ENCODE results near the gene POGLUT2.
A peak's percentile ranks its signal among the peaks of the same experiment; 100 is the strongest.

The POGLUT2 gene

DNA sequence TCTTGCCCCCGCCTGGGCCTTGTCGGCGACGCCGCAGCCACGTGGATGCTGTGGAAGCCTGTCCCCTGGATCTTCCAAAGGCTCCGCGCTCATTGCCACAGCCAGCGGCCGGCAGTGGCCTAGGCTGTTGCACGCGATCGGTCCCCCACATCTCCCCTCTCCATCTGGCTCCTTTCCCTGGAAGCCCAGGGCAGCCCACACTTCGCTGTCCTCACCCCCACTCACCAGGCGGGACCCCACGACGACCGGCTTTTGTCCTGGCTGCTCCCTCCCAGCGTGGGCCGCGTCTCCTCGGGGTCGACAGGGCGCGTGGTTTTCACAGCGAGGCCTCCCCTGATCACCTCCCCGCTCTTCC lies 24.6 kb downstream of the POGLUT2 start (continued):
- TF ChIP-seq ZFP30 (CRISPR knock-in tag; IDR thresholded peaks at IDR 0.05) (no peak), ZFP3 (CRISPR knock-in tag; IDR thresholded peaks at IDR 0.05) (no peak; the same call in 1 of the 2 replicates), ZNF8 (CRISPR knock-in tag; IDR thresholded peaks at IDR 0.05) (no peak), GLIS3 (CRISPR knock-in tag; IDR thresholded peaks at IDR 0.05) (no peak), ARNTL (CRISPR knock-in tag; IDR thresholded peaks at IDR 0.05; ENCODE audit: borderline replicate concordance, low read depth) (no peak), ZC3H10 (CRISPR knock-in tag; IDR thresholded peaks at IDR 0.05) (no peak)
- TF ChIP-seq, protein P1, sequence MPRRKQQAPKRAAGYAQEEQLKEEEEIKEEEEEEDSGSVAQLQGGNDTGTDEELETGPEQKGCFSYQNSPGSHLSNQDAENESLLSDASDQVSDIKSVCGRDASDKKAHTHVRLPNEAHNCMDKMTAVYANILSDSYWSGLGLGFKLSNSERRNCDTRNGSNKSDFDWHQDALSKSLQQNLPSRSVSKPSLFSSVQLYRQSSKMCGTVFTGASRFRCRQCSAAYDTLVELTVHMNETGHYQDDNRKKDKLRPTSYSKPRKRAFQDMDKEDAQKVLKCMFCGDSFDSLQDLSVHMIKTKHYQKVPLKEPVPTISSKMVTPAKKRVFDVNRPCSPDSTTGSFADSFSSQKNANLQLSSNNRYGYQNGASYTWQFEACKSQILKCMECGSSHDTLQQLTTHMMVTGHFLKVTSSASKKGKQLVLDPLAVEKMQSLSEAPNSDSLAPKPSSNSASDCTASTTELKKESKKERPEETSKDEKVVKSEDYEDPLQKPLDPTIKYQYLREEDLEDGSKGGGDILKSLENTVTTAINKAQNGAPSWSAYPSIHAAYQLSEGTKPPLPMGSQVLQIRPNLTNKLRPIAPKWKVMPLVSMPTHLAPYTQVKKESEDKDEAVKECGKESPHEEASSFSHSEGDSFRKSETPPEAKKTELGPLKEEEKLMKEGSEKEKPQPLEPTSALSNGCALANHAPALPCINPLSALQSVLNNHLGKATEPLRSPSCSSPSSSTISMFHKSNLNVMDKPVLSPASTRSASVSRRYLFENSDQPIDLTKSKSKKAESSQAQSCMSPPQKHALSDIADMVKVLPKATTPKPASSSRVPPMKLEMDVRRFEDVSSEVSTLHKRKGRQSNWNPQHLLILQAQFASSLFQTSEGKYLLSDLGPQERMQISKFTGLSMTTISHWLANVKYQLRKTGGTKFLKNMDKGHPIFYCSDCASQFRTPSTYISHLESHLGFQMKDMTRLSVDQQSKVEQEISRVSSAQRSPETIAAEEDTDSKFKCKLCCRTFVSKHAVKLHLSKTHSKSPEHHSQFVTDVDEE (CRISPR knock-in tag; IDR thresholded peaks at IDR 0.05) = no peak

DNA sequence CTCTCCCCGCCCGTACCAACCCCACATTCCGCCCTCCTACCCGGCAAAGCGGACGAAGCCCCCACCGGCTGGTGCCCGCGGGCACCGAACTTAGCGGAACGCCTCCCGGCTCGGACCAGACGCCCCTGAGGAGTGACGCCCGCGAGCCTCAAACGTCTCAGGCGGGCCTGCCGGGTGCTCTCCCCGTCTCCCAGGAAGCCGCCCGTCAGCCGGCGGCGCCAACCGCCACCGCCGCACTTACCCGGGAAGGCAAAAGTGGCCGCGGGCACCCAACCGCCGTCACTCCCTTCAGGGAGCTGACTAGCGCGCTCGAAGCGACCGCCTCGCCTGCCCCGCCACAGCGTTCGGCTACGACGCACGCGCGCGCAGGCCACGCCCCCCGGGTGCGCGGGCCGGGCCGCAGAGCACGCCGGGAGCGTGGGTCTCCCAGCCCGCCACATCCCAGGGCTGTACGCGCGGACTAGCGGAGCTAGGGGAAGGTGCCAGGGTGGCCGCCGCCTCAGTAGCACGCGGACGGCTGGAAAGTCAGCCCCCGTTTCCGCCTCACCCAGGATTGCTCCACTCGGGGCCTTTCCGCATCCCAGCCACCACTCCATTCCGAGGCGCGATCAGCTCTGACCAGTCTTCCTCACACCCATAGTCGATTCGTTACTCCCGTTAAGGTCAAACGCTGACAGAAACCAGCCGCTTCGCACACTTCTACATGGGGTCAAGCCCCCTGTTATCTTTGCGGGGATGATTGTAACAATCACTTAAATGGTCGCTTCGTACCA lies 25.1 kb downstream of the POGLUT2 start, which contains the start of gene TEX30:
TSS of gene TEX30 (minus strand) at position 346 of the 773 bp plus-strand sequence. CDS start 3,760 bp downstream, outside the sequence.
- ATAC-seq = peak; percentile 98

DNA sequence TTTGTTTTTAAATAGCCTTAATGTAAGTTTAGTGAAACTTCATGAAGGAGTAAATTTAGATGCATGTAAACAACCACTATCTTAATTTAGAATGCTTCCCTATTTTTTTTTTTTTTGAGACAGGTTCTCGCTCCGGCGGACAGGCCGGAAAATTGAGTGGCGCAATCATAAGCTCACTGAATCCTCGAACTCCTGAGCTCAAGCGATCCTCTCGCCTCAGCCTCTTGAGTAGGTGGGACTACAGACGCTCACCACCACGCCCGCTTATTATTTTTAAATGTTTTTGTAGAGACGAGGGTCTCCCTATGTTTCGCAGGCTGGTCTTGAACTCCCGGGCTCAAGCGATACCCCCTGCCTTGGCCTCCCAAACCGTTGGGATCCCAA lies 26.7 kb downstream of the POGLUT2 start:
- ATAC-seq = no peak
- no peak for TF ChIP-seq ESRRG (CRISPR knock-in tag; IDR thresholded peaks at IDR 0.05)

More for the DNA sequence above, 25.1 kb downstream of the POGLUT2 start, which contains the start of gene TEX30:
- TF ChIP-seq, protein P2, sequence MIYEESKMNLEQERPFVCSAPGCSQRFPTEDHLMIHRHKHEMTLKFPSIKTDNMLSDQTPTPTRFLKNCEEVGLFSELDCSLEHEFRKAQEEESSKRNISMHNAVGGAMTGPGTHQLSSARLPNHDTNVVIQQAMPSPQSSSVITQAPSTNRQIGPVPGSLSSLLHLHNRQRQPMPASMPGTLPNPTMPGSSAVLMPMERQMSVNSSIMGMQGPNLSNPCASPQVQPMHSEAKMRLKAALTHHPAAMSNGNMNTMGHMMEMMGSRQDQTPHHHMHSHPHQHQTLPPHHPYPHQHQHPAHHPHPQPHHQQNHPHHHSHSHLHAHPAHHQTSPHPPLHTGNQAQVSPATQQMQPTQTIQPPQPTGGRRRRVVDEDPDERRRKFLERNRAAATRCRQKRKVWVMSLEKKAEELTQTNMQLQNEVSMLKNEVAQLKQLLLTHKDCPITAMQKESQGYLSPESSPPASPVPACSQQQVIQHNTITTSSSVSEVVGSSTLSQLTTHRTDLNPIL (CRISPR knock-in tag; IDR thresholded peaks at IDR 0.05; ENCODE audit: low read depth) = no peak
- no peak for TF ChIP-seq GLIS3 (CRISPR knock-in tag; IDR thresholded peaks at IDR 0.05)
- no peak for TF ChIP-seq ESRRG (CRISPR knock-in tag; IDR thresholded peaks at IDR 0.05)
- TF ChIP-seq ZFP3 (CRISPR knock-in tag; IDR thresholded peaks at IDR 0.05) = peak; percentile 60; the same call in 1 of the 2 replicates
- peak; percentile 44; the same call in 1 of the 2 replicates for TF ChIP-seq CSDC2 (CRISPR knock-in tag; IDR thresholded peaks at IDR 0.05)

DNA sequence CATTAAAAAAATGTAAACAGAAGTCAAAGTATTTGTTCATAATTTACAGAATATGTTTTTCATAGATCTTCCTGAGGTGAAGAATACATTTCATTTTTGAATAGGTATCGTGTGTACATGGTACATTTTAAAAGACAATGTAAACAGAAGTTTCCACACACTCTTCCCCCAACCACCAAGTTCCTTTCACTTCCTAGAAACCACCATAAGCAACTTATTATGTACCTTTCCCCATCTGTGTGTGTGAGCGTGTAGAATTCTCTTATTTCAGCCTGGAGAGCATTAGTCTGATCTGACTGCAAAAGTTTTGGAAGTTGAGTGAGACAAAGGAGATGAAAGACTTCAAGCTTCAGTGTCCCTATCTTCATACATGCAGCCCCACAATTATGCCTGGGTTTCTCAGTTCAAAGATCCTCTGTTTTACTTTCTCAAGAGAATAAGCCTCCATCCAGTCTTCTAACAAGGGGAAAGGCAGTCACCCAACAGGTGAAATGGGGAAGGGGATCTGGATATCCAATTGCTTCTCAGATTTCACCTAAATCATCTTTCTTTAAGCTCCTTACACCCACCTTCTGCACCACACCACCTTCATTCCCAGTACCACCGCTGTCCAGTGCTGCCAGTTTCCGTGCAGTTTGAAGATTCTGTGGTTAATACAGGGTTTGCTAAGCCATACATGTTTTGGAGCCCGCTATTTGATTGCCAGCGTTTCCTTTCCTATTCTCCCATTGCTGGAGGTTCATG lies 27.3 kb downstream of the POGLUT2 start:
- no peak for ATAC-seq
- no peak for TF ChIP-seq GLIS3 (CRISPR knock-in tag; IDR thresholded peaks at IDR 0.05)

DNA sequence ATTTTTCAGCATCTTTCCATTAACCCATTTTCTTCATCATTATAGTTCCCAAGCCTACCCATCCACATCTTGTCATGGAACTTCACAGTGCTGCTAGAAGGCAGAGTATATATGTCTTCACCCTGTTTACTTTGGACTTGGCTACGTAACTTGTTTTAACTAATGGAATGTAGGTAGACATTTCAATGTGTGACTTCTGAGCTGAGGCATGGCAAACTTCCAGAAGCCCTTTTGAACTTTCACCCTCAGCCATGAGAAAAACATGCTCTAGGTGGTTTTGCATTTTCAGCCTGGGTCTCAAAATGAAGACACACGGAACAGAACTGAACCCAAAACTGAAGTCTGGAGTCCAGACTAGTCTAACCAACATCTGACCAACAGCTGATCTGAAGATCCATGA lies 28.3 kb downstream of the POGLUT2 start:
- no peak for ATAC-seq
- TF ChIP-seq ESRRG (CRISPR knock-in tag; IDR thresholded peaks at IDR 0.05) (no peak), TCF4 (CRISPR knock-in tag; IDR thresholded peaks at IDR 0.05; ENCODE audit: borderline replicate concordance) (no peak), ZNF8 (CRISPR knock-in tag; IDR thresholded peaks at IDR 0.05) (no peak), ZFP30 (CRISPR knock-in tag; IDR thresholded peaks at IDR 0.05) (no peak), SNAI2 (CRISPR knock-in tag; IDR thresholded peaks at IDR 0.05) (no peak), OSR1 (CRISPR knock-in tag; IDR thresholded peaks at IDR 0.05) (no peak), BACH2 (CRISPR knock-in tag; IDR thresholded peaks at IDR 0.05; ENCODE audit: borderline replicate concordance) (no peak), ISL1 (CRISPR knock-in tag; IDR thresholded peaks at IDR 0.05) (no peak), GLIS3 (CRISPR knock-in tag; IDR thresholded peaks at IDR 0.05) (no peak), ZNF565 (CRISPR knock-in tag; conservative IDR thresholded peaks at IDR 0.05; ENCODE audit: low read depth) (no peak), ZNF70 (CRISPR knock-in tag; IDR thresholded peaks at IDR 0.05) (no peak), ZC3H10 (CRISPR knock-in tag; IDR thresholded peaks at IDR 0.05) (no peak), RARB (CRISPR knock-in tag; IDR thresholded peaks at IDR 0.05) (no peak), ARNTL (CRISPR knock-in tag; IDR thresholded peaks at IDR 0.05; ENCODE audit: borderline replicate concordance, low read depth) (no peak), ZFP3 (CRISPR knock-in tag; IDR thresholded peaks at IDR 0.05) (no peak)
- TF ChIP-seq, protein P2 (CRISPR knock-in tag; IDR thresholded peaks at IDR 0.05; ENCODE audit: low read depth) = no peak
- TF ChIP-seq, protein P1 (CRISPR knock-in tag; IDR thresholded peaks at IDR 0.05) = no peak
- TF ChIP-seq, protein P3, sequence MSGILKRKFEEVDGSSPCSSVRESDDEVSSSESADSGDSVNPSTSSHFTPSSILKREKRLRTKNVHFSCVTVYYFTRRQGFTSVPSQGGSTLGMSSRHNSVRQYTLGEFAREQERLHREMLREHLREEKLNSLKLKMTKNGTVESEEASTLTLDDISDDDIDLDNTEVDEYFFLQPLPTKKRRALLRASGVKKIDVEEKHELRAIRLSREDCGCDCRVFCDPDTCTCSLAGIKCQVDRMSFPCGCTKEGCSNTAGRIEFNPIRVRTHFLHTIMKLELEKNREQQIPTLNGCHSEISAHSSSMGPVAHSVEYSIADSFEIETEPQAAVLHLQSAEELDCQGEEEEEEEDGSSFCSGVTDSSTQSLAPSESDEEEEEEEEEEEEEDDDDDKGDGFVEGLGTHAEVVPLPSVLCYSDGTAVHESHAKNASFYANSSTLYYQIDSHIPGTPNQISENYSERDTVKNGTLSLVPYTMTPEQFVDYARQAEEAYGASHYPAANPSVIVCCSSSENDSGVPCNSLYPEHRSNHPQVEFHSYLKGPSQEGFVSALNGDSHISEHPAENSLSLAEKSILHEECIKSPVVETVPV (CRISPR knock-in tag; IDR thresholded peaks at IDR 0.05) = no peak
- TF ChIP-seq, protein P4, sequence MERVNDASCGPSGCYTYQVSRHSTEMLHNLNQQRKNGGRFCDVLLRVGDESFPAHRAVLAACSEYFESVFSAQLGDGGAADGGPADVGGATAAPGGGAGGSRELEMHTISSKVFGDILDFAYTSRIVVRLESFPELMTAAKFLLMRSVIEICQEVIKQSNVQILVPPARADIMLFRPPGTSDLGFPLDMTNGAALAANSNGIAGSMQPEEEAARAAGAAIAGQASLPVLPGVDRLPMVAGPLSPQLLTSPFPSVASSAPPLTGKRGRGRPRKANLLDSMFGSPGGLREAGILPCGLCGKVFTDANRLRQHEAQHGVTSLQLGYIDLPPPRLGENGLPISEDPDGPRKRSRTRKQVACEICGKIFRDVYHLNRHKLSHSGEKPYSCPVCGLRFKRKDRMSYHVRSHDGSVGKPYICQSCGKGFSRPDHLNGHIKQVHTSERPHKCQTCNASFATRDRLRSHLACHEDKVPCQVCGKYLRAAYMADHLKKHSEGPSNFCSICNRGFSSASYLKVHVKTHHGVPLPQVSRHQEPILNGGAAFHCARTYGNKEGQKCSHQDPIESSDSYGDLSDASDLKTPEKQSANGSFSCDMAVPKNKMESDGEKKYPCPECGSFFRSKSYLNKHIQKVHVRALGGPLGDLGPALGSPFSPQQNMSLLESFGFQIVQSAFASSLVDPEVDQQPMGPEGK (CRISPR knock-in tag; IDR thresholded peaks at IDR 0.05; ENCODE audit: borderline replicate concordance) = no peak
